ENCODE data around the gene IGDCC3.

GRCh38 chr15:65327651-65328393, 50.0 kb downstream of the IGDCC3 start:
- TF ChIP-seq CTCF (optimal IDR thresholded peaks at IDR 0.05 in 1 of 3, IDR thresholded peaks at IDR 0.05 in 1 of 3, conservative IDR thresholded peaks at IDR 0.05 in 1 of 3; ENCODE audit: extremely low read depth in 1 of 3, insufficient read depth in 2 of 3, low read length in 3 of 3): no peak
- no peak for TF ChIP-seq EZH2 (IDR thresholded peaks at IDR 0.05; ENCODE audit: low read length)

Data from keratinocyte (primary cell).